ENCODE measurements around the gene DMWD.

- TF ChIP-seq, protein P1, sequence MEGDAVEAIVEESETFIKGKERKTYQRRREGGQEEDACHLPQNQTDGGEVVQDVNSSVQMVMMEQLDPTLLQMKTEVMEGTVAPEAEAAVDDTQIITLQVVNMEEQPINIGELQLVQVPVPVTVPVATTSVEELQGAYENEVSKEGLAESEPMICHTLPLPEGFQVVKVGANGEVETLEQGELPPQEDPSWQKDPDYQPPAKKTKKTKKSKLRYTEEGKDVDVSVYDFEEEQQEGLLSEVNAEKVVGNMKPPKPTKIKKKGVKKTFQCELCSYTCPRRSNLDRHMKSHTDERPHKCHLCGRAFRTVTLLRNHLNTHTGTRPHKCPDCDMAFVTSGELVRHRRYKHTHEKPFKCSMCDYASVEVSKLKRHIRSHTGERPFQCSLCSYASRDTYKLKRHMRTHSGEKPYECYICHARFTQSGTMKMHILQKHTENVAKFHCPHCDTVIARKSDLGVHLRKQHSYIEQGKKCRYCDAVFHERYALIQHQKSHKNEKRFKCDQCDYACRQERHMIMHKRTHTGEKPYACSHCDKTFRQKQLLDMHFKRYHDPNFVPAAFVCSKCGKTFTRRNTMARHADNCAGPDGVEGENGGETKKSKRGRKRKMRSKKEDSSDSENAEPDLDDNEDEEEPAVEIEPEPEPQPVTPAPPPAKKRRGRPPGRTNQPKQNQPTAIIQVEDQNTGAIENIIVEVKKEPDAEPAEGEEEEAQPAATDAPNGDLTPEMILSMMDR (IDR thresholded peaks at IDR 0.05; ENCODE audit: insufficient read depth, low read length, poor library complexity, severe bottlenecking) = no peak
- no peak for TF ChIP-seq EZH2phosphoT487 (conservative IDR thresholded peaks at IDR 0.05; ENCODE audit: low read length)
Measured at GRCh38 chr19:45767410-45767880, 25.2 kb downstream of the DMWD start.

All from SU-DHL-6 (cell line).